ENCODE measurements around the gene PPIL6. TPM values are rescaled to one million over a fixed set of nuclear protein-coding genes. Genes with fewer than 3 reads are reported as not detected.
A peak's percentile ranks its signal among the peaks of the same experiment; 100 is the strongest.

Gene PPIL6
- total RNA-seq, 1 experiment from 2014 or later, result 0.29 TPM

DNA sequence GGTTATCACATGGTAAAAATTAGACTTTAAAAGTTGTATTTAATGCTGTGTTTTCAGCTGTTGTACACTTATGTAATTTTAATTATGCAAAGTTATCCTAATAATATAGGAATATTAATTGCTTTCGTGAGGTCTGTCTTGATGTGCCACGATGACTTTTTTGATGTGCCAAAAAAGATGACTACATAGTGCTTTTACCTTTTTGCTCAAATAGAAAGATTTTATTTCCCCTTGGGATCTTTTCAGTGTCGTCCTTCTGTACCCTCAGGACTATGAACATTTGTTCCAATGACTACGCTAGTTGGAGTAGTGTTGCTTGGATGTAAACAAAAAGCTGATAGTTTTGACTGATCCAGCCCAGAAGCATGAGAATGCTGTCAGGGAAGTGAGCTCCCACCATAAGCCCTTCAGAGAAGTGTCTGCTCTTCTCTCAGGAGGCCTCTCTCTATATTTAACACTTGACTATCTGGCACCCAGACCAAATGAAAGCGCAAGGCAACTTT is 56.9 kb downstream of the PPIL6 start:
- peak overlapping the region; percentile 90 for H3K4me3 ChIP-seq
- peak in 1 of 2 experiments; percentile 18 for DNase-seq (ENCODE audit: low read depth in 1 of 2, low spot score in 2 of 2)
- no peaks in the 10 kb centered on the region for H3K9me3 ChIP-seq (replicated peaks)
- H3K27ac ChIP-seq, result peak overlapping the region; percentile 99
- peaks cover 24% of the 10 kb centered on the region for H3K36me3 ChIP-seq
- peaks cover 30% of the 10 kb centered on the region for H3K4me1 ChIP-seq (replicated peaks)
- H3K27me3 ChIP-seq (replicated peaks), result no peaks in the 10 kb centered on the region

DNA sequence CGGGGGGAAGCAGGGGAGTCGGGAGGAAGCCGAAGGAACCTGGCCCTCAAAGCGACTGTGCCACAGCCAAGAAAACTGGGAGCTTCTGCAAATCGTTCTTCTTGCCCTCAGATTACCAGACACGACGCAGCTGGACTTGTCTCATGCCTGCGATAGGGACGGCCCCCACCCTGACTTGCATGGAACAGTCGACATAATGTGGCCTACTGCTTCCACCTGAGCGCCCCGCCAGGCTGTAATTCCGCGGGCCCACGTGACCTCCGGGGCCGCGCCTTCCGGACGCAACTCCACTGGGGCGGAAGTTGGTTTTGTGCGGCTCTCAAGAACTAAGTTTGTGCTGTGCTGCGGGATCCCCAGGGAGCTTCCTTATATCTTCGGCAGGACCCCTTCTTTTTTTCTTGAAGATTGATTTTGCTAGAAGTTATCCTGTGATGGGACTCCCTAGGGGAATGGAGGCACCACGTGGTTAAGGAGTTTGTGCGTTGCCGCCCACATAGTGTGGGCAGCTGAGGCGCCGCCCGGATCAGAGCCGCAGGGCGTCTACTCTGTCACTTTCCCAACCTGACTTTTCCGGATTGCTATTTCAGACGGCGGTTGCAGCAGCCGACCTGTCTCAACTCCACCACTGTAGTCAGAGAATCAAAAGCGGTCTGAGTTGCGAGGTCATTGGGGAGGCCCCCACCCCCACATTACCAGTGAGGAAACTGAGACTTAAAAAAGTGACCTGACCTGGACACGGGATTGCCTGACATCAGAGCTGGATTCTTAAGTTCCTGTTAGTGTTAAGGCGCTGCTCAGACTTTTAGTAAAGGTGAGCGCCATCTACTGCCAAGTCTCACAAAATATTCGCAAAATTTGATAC is 57.6 kb downstream of the PPIL6 start:
- peak; percentile 90 to 99 for DNase-seq (ENCODE audit: low read depth in 1 of 2, low spot score in 2 of 2)
- Histone ChIP-seq H3K36me3 (peaks cover 31% of the 10 kb centered on the region), H3K27ac (peak overlapping the region; percentile 99), H3K4me3 (peak overlapping the region; percentile 90), H3K4me1 (replicated peaks) (peaks cover 30% of the 10 kb centered on the region), H3K27me3 (replicated peaks) (no peaks in the 10 kb centered on the region), H3K9me3 (replicated peaks) (no peaks in the 10 kb centered on the region)

DNA sequence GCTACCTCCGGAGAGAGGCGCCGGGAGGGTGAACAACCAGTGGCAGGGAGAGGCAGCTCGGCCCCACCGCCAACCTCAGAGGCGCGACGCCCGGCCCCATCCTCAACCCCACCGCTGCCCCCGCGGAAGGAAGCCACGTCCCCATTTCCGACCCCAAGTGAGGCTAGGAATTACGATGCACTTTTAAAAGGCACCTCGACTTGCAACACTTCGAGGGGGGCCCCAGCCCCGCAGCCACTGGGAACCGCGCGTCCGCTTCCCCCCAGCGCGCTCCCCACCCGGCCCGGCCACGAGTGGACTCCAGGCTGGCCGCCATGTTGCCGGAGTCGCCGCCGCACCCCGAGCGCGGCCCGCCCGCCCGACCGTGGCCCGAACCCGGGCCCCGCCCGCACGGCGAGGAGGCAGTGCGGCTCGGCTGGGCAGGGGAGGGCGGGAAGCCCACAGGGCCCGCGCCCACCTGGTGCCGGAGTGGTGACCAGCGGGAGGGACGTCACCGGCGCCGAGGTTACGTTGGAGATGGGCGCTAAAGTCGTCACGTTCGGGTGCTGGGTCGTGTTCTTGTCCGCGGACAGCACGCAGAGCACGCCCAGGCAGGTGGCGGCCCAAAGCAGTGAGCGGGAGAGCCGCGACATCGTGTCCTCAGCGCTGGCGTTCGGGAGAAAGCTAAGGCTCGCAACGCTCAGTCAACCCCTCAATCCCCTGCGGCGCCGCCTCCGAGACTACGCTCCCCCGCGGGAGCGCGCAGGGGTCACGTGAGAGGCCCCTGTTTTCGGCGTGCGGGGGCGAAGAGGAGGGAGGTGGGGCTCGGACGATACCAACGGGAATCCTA is 58.5 kb downstream of the PPIL6 start, which contains the start of gene CD164:
Gene CD164 (minus strand): TSS at position 721 of the 829 bp plus-strand sequence. CDS start 89 bp downstream, at position 632.
- Histone ChIP-seq H3K9me3 (replicated peaks) (no peaks in the 10 kb centered on the region), H3K4me1 (replicated peaks) (peaks cover 30% of the 10 kb centered on the region), H3K4me3 (peak within 1 kb of the TSS; percentile 90), H3K27ac (peak within 1 kb of the TSS; percentile 99), H3K27me3 (replicated peaks) (no peaks in the 10 kb centered on the region), H3K36me3 (peaks cover 39% of the 10 kb centered on the region)
- peak; percentile 92 to 99 for DNase-seq (ENCODE audit: low read depth in 1 of 2, low spot score in 2 of 2)

DNA sequence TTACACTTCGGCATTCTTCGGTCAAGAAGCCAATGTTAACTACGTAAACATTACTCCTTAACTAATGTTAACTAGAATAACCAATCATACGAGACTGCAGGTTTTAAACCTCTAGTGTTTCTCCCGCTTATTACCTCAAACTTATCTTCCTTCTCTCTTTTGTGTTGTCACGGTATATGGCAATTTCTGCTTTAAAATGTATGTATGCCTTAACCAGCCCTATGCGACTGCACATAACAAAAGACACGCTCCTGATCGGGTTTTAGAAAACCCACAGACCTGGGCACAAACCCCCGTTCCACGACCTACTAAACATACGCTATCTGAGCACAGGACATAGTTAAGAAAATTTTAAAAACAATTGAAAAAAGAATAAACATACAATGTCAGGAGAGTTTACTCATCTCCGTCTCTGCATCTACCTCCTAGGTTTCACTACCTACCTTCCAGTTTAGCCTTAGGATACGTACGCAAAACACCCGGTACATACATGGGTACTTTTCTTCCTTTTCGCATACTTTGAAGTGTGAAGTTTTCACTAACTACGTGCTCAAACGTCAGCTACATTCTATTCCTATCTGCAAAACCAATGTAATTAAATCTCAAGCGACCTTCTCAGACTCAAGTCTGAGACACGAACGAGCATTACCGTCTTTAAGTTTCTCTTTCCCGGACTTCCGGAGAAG is 59.2 kb downstream of the PPIL6 start:
- peaks cover 30% of the 10 kb centered on the region for H3K4me1 ChIP-seq (replicated peaks)
- peak overlapping the region; percentile 90 for H3K4me3 ChIP-seq
- no peaks in the 10 kb centered on the region for H3K9me3 ChIP-seq (replicated peaks)
- peaks cover 47% of the 10 kb centered on the region for H3K36me3 ChIP-seq
- no peaks in the 10 kb centered on the region for H3K27me3 ChIP-seq (replicated peaks)
- H3K27ac ChIP-seq, result peak overlapping the region; percentile 99
- DNase-seq (ENCODE audit: low read depth in 1 of 2, low spot score in 2 of 2), result peak in 1 of 2 experiments; percentile 55

DNA sequence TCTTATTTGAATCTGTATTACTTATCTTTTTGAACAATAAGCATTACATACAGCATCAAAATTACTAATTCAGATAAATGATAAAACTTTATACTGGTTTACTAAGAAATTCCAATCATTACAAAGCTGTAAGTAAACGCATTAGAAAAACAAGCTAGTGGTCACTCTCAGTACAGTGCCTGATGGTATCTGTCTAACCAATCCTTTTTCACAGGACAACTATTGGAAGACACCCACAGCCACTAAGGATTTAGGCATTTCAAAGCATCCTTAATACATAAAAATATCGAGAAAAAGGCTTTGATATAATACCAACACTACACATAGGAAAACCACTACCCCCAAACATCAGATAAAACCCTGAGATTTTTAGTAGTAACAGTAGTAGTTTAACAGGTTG is 60.7 kb downstream of the PPIL6 start:
- Histone ChIP-seq H3K4me3 (no peak overlapping the region), H3K36me3 (peaks cover 62% of the 10 kb centered on the region), H3K27ac (no peak overlapping the region), H3K27me3 (replicated peaks) (no peaks in the 10 kb centered on the region), H3K9me3 (replicated peaks) (no peaks in the 10 kb centered on the region), H3K4me1 (replicated peaks) (peaks cover 28% of the 10 kb centered on the region)
- DNase-seq (ENCODE audit: low read depth in 1 of 2, low spot score in 2 of 2), result no peak

DNA sequence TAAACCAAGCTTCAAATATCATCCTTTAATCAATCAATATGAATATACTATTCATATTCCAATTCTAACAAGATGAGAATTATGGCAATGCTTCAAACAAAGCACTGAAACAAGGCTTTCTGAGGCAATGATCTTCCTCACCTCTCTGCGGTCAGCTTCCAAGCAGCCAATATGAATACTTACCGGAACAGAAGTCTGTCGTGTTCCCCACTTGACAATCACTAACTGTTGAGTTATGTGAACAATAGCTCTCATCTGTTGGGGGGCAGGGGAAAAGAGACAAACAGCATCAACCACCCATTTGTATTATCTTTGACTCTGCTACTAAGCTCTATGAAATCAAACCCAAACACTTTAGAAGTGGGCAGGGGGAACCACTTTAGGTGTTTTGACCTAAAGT is 62.7 kb downstream of the PPIL6 start:
- Histone ChIP-seq H3K4me3 (no peak overlapping the region), H3K27me3 (replicated peaks) (no peaks in the 10 kb centered on the region), H3K27ac (no peak overlapping the region), H3K4me1 (replicated peaks) (peaks cover 14% of the 10 kb centered on the region), H3K36me3 (peaks cover 81% of the 10 kb centered on the region), H3K9me3 (replicated peaks) (no peaks in the 10 kb centered on the region)
- no peak for DNase-seq (ENCODE audit: low read depth in 1 of 2, low spot score in 2 of 2)

DNA sequence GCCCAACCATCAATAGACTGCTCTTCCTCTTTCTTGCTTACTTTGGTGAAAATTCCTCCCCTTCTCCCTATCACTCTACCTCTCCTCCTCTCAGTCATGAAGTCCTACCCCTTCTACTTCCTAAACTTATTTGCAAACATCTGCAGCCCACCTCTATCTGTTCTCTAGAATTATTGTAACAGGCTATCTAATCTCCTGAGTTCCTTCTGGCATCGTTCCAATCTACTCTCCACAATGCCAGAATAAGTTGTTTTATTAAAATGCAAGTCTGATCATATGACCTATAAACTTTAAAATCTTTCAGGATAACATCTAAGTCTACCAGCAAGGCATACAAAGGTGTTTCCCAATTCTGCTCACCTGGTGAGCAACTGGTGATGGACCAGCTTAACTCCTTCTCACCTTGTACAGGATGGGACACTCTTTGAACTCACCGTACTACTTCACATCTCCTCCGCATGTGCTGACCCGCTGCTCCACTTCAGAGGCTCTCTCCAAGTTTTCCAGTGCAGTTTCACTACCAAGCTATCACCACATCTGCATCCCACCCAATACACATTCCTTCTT is 66.0 kb downstream of the PPIL6 start:
- H3K4me3 ChIP-seq, result no peak overlapping the region
- peaks cover 8% of the 10 kb centered on the region for H3K4me1 ChIP-seq (replicated peaks)
- no peak overlapping the region for H3K27ac ChIP-seq
- H3K9me3 ChIP-seq (replicated peaks), result no peaks in the 10 kb centered on the region
- no peak for DNase-seq (ENCODE audit: low read depth in 1 of 2, low spot score in 2 of 2)
- H3K27me3 ChIP-seq (replicated peaks), result no peaks in the 10 kb centered on the region
- peaks cover 97% of the 10 kb centered on the region for H3K36me3 ChIP-seq

DNA sequence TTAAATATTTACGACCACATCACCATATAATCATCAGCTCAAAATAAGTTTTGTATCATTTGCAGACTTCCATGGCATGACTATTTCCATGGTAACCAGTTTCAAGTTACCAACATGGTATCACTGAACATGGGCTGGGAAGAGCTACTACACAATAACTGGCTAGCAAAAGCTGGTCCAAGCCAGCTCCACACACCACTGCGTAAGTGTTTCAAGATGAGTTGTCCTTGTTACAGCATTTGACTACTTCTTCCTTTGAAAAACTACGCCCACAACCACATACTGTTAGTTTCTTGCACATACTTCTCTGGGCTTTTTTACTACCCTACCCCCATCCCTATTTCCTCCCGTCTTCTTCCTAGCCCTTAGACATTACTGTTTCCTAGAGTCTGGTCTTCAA is 66.7 kb downstream of the PPIL6 start:
- Histone ChIP-seq H3K9me3 (replicated peaks) (no peaks in the 10 kb centered on the region), H3K4me3 (no peak overlapping the region), H3K27ac (no peak overlapping the region), H3K4me1 (replicated peaks) (peaks cover 7% of the 10 kb centered on the region; the same call in 1 of the 2 replicates), H3K36me3 (peaks cover 96% of the 10 kb centered on the region), H3K27me3 (replicated peaks) (no peaks in the 10 kb centered on the region)
- no peak for DNase-seq (ENCODE audit: low read depth in 1 of 2, low spot score in 2 of 2)

DNA sequence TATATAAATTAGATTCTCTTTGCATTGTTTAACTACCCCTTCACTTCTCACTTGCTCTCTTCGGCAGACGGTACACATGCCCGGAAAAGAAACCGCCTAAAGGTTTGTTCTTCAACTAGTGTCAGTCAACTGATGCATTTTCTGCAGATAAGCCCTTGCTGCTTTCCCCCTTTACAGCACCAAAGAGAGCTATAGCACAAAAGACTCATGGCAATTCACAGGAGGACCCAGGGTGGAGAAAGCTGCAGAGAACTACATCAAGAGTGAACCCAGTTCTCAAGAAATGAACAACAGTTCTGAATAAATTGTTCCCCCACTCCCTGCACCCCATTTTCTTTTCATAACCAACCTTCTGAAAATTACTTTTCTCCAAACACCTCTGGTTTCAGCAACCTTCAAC is 67.1 kb downstream of the PPIL6 start:
- H3K9me3 ChIP-seq (replicated peaks), result no peaks in the 10 kb centered on the region
- H3K27ac ChIP-seq, result no peak overlapping the region
- peaks cover 97% of the 10 kb centered on the region for H3K36me3 ChIP-seq
- peaks cover 7% of the 10 kb centered on the region; the same call in 1 of the 2 replicates for H3K4me1 ChIP-seq (replicated peaks)
- DNase-seq (ENCODE audit: low read depth in 1 of 2, low spot score in 2 of 2), result no peak
- H3K4me3 ChIP-seq, result no peak overlapping the region
- H3K27me3 ChIP-seq (replicated peaks), result no peaks in the 10 kb centered on the region

DNA sequence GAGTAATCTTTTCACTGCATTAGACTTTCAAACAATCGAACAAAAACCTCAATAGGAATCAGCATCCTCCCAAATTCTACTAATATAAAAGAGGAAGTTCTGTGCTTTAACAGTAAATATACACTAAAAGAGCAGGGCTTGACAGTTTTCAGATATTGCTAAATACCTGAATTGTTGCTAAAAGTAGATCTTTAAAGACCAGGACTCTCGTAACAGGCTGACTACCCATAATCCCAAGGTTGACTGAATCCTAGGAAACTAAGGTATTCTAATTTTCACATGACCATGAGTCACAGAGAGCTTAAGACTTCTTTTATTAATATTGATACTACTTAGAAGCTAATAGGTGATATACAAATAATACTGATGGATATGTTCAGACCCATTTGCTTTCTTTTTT is 68.3 kb downstream of the PPIL6 start:
- no peak for DNase-seq (ENCODE audit: low read depth in 1 of 2, low spot score in 2 of 2)
- Histone ChIP-seq H3K36me3 (peaks cover 97% of the 10 kb centered on the region), H3K4me3 (no peak overlapping the region), H3K27ac (no peak overlapping the region), H3K27me3 (replicated peaks) (no peaks in the 10 kb centered on the region), H3K4me1 (replicated peaks) (peaks cover 7% of the 10 kb centered on the region; the same call in 1 of the 2 replicates), H3K9me3 (replicated peaks) (no peaks in the 10 kb centered on the region)

DNA sequence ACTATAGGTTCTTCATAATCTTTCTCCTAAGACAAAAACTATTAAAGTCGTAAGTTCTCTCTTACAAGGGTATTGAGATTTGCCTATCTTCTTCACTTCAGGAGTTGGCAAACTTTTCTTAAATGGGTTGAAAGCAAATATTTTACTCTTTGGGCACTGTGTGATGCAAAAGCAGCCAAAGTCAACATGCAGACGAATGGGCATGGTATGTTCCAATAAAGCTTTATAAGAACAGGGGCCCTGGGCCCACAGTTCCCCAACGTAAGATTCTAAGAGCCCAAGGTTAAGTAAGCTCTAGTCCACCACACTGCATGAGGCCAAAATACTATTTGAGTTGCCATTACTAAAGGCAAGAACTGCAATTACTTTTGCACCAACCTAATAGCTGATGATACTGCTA is 69.6 kb downstream of the PPIL6 start:
- no peak for DNase-seq (ENCODE audit: low read depth in 1 of 2, low spot score in 2 of 2)
- H3K27me3 ChIP-seq (replicated peaks), result no peaks in the 10 kb centered on the region
- H3K36me3 ChIP-seq, result peaks cover 96% of the 10 kb centered on the region
- H3K4me3 ChIP-seq, result no peak overlapping the region
- peaks cover 7% of the 10 kb centered on the region; the same call in 1 of the 2 replicates for H3K4me1 ChIP-seq (replicated peaks)
- no peaks in the 10 kb centered on the region for H3K9me3 ChIP-seq (replicated peaks)
- no peak overlapping the region for H3K27ac ChIP-seq

DNA sequence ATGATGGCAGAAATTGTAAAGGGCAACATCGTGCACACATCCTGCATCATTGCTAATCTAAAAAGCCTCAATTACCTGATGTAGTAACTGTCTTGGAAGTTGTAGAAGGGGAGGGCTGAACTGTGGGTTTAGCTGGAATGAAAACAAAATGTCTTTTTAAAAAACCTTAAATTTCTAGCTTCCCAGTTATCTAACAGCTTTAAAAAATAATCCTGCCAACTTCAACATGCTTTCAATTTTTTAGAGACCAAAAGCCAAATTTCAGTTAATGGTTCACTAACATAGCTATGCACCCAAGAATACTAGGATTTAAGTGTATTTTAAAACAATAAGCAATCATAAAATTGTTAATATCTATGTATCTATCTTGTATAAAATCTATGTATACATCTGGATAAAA is 70.1 kb downstream of the PPIL6 start:
- H3K36me3 ChIP-seq, result peaks cover 96% of the 10 kb centered on the region
- H3K4me1 ChIP-seq (replicated peaks), result peaks cover 7% of the 10 kb centered on the region; the same call in 1 of the 2 replicates

DNA sequence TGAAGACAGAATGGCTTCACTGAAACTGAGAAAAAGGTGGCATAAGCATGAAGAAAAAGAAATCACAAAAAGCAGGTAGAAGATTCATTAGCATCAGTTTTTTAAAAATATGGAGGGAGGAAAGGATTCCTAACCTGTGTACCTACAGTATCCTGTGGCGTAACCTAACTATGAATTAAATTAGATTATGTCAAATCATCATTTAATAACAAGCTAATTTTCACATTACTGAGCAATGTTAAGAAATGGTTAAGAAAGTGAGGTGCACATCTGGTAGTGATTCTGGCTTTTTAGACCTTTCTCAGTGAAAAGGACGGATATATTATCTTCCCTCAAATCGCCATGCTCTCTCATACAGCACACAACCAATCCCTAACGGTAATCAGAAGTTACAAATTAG is 70.7 kb downstream of the PPIL6 start:
- H3K4me3 ChIP-seq, result no peak overlapping the region
- no peak overlapping the region for H3K27ac ChIP-seq
- no peak for DNase-seq (ENCODE audit: low read depth in 1 of 2, low spot score in 2 of 2)
- H3K9me3 ChIP-seq (replicated peaks), result no peaks in the 10 kb centered on the region
- H3K4me1 ChIP-seq (replicated peaks), result peaks cover 7% of the 10 kb centered on the region; the same call in 1 of the 2 replicates
- peaks cover 94% of the 10 kb centered on the region for H3K36me3 ChIP-seq
- no peaks in the 10 kb centered on the region for H3K27me3 ChIP-seq (replicated peaks)

More for the DNA sequence above, 70.1 kb downstream of the PPIL6 start:
- no peaks in the 10 kb centered on the region for H3K9me3 ChIP-seq (replicated peaks)
- no peak overlapping the region for H3K4me3 ChIP-seq
- no peak overlapping the region for H3K27ac ChIP-seq
- DNase-seq (ENCODE audit: low read depth in 1 of 2, low spot score in 2 of 2), result no peak
- no peaks in the 10 kb centered on the region for H3K27me3 ChIP-seq (replicated peaks)

All from SJSA1 (cell line).